Esophagus muscularis mucosa (tissue), 4 donors: ENCODE data around the gene MOCOS. TPM values are rescaled to one million over a fixed set of nuclear protein-coding genes. Genes with fewer than 3 reads are reported as not detected.

Source experiments
- DNase-seq: peaks from one replicate; pipeline ENCODE4 v3.0.0-alpha.2; 2017; ENCODE audit errors: extremely low spot score
- H3K27ac ChIP-seq, 4 donors: fragments of 200-600 bp; sonication (generic); replicated peaks in 1 of 4; 1 replicate in 3 of 4; 2 replicates in 1 of 4; pipeline ENCODE4 v1.5.1; 2016 to 2019; ENCODE audit warnings: mild to moderate bottlenecking in 1 of 4
- H3K27me3 ChIP-seq, 4 donors: fragments of 200-600 bp; sonication (generic); one replicate each; pipeline versions ENCODE4 v1.5.1 to v1.6.0; 2016 to 2019
- H3K36me3 ChIP-seq, 4 donors: fragments of 200-600 bp; sonication (generic); one replicate each; pipeline ENCODE4 v1.5.1; 2016 to 2019
- H3K4me1 ChIP-seq, 4 donors: fragments of 200-600 bp; sonication (generic); one replicate each; pipeline ENCODE4 v1.5.1; 2016 to 2019
- H3K4me3 ChIP-seq, 4 donors: fragments of 200-600 bp; sonication (generic); 1 replicate in 2 of 4; 2 replicates in 2 of 4; pipeline ENCODE4 v1.5.1; 2016 to 2019; ENCODE audit warnings: mild to moderate bottlenecking in 4 of 4, moderate library complexity in 1 of 4
- H3K9me3 ChIP-seq, 4 donors: fragments of 200-600 bp; sonication (generic); 1 replicate in 3 of 4; 2 replicates in 1 of 4; pipeline ENCODE4 v1.5.1; 2016 to 2019
- EP300 ChIP-seq: sonication (generic); formaldehyde crosslinking; IDR thresholded peaks from one replicate; pipeline ENCODE4 v1.6.1; 2017; ENCODE audit warnings: antibody characterized with exemption
- POLR2A ChIP-seq: fragments of 450-650 bp; IDR thresholded peaks from one replicate; pipeline ENCODE4 v1.6.1; 2017; ENCODE audit warnings: antibody characterized with exemption, moderate library complexity, mild to moderate bottlenecking, low read depth
- POLR2AphosphoS5 ChIP-seq, 2 donors: sonication (generic); formaldehyde crosslinking; IDR thresholded peaks; one replicate each; pipeline ENCODE4 v1.6.1; 2017; ENCODE audit warnings: antibody characterized with exemption in 2 of 2
- WGBS: methylation state at CpG from one replicate; pipeline ENCODE4 v1.1.5; 2018; 5-methylcytosine and 5-hydroxymethylcytosine counted together
- intact Hi-C: fragments of 100-400 bp; cut with DNase I; formaldehyde crosslinking; loops from one replicate; pipeline ENCODE4 v1.15.1; 2023
- total RNA-seq, 4 donors: library from RNA; depleted of rRNA; stranded (reverse); fragments of >200 nt; gene quantifications; one replicate each; pipeline versions ENCODE4 v1.1.0 to v1.2.1, GENCODE V29; 2016
- TF ChIP-seq, protein P1 (sequence below), 3 experiments: fragments of 200-600 bp in 2 of 3; fragments of 450-650 bp in 1 of 3; sonication (generic) in 2 of 3; IDR thresholded peaks; one replicate each; pipeline ENCODE4 v1.5.1; 2017 to 2019; ENCODE audit warnings: antibody characterized with exemption in 3 of 3, mild to moderate bottlenecking in 2 of 3, moderate library complexity in 1 of 3

Gene MOCOS
- total RNA-seq, 4 donors from 2014 or later: 0.98 to 1.7 (median 1.4) TPM

- peak; percentile 91 for DNase-seq
- H3K9me3 ChIP-seq: no peaks in the 10 kb centered on the region
- intact Hi-C loops: no loop called here
- H3K27ac ChIP-seq: peak overlapping the region in 3 of 4 donors; percentile 20 to 47 (median 43)
- no peaks in the 10 kb centered on the region for H3K27me3 ChIP-seq
- TF ChIP-seq, protein P1, sequence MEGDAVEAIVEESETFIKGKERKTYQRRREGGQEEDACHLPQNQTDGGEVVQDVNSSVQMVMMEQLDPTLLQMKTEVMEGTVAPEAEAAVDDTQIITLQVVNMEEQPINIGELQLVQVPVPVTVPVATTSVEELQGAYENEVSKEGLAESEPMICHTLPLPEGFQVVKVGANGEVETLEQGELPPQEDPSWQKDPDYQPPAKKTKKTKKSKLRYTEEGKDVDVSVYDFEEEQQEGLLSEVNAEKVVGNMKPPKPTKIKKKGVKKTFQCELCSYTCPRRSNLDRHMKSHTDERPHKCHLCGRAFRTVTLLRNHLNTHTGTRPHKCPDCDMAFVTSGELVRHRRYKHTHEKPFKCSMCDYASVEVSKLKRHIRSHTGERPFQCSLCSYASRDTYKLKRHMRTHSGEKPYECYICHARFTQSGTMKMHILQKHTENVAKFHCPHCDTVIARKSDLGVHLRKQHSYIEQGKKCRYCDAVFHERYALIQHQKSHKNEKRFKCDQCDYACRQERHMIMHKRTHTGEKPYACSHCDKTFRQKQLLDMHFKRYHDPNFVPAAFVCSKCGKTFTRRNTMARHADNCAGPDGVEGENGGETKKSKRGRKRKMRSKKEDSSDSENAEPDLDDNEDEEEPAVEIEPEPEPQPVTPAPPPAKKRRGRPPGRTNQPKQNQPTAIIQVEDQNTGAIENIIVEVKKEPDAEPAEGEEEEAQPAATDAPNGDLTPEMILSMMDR (IDR thresholded peaks at IDR 0.05): no peak
- TF ChIP-seq POLR2AphosphoS5 (IDR thresholded peaks at IDR 0.05) (no peak), EP300 (no peak), POLR2A (no peak)
- no peaks in the 10 kb centered on the region for H3K36me3 ChIP-seq
- peaks cover 8 to 23% (median 19%) of the 10 kb centered on the region in 4 donors for H3K4me1 ChIP-seq
- peak overlapping the region; percentile 67 to 80 (median 71) for H3K4me3 ChIP-seq
- 15% methylated on average over 33 of the region's 47 CpGs for WGBS
Measured at GRCh38 chr18:36186461-36187192, 670 bp upstream of the MOCOS start.

DNA sequence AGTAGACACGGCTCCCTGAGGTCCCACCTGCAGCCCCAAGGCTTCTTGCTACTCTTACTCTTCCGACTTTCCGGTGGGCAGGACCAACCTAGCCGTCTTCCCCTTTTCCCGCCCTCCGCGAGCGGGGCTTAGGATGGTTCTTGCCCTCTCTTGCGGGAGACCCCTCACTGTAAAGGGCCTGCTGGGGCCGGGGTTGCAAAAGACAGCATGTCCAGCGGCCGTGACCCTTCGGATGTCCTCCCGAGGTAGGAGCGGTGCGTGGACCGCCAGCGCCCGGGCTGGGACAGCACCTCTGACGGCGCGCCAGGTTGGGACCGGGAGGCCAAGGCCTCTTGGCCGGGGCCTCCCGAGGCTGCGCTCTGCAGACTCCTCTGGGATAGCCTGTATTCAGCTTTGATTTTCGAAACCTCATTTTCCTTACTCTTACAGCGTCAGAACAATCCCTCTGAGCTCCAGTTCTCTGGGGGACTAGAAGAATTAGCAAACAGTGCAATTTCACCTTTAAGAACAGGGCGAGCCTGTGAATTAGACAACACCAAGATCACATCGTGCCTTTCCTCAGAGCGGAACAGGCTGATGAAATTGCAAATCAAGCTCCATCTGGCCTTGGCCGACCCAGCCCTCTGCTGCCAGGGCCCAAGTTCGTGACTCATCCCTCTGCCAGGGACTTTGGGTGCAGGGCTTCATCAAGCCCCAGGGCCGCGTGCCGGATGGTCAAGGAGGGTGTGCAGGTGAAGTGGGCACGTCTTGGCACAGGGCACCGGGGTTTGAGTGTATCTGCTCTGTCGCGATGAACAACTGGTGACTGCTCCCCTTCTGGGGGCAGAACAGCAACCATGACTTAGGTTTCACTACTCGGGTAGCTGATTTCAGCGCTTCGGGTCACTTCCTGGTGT lies 777 bp downstream of the MOCOS start:
- WGBS: 52% methylated on average over 24 of the region's 43 CpGs
- peak overlapping the region; percentile 67 to 80 (median 71) for H3K4me3 ChIP-seq
- no peaks in the 10 kb centered on the region for H3K9me3 ChIP-seq
- intact Hi-C loops: no loop called here
- H3K36me3 ChIP-seq: no peaks in the 10 kb centered on the region
- peak; percentile 86 for DNase-seq
- TF ChIP-seq EP300 (no peak), POLR2A (no peak), POLR2AphosphoS5 (IDR thresholded peaks at IDR 0.05) (no peak)
- TF ChIP-seq, protein P1 (IDR thresholded peaks at IDR 0.05): no peak
- H3K27me3 ChIP-seq: no peaks in the 10 kb centered on the region
- H3K27ac ChIP-seq: peak overlapping the region; percentile 16 to 47 (median 32)
- peaks cover 8 to 23% (median 19%) of the 10 kb centered on the region in 4 donors for H3K4me1 ChIP-seq

DNA sequence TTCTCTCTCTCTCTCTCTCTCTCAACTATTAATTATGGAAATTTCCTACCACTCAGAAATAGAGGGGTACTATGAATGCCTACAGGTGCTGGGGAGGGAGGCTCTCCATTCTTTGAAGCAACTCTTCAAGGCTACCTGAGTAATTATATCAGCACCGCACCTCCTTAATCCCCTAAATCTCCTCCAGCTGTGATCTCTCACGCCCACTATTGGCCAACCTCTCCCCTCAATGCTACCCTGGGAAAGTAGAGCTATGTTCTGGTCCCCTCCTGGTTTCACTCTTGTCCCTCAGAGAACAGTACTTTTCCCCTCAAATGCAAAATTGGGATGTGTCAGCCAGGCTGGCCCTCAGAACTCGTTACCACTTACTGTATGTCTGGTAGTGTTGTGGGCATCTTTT lies 1.6 kb downstream of the MOCOS start:
- H3K9me3 ChIP-seq: no peaks in the 10 kb centered on the region
- peaks cover 8 to 23% (median 19%) of the 10 kb centered on the region in 4 donors for H3K4me1 ChIP-seq
- DNase-seq: no peak
- TF ChIP-seq POLR2A (no peak), POLR2AphosphoS5 (IDR thresholded peaks at IDR 0.05) (no peak), EP300 (no peak)
- TF ChIP-seq, protein P1 (IDR thresholded peaks at IDR 0.05): no peak
- WGBS: 90% methylated on average over 3 of the region's 3 CpGs
- no peak overlapping the region for H3K4me3 ChIP-seq
- intact Hi-C loops: no loop called here
- no peaks in the 10 kb centered on the region for H3K27me3 ChIP-seq
- no peaks in the 10 kb centered on the region for H3K36me3 ChIP-seq
- H3K27ac ChIP-seq: no peak overlapping the region

DNA sequence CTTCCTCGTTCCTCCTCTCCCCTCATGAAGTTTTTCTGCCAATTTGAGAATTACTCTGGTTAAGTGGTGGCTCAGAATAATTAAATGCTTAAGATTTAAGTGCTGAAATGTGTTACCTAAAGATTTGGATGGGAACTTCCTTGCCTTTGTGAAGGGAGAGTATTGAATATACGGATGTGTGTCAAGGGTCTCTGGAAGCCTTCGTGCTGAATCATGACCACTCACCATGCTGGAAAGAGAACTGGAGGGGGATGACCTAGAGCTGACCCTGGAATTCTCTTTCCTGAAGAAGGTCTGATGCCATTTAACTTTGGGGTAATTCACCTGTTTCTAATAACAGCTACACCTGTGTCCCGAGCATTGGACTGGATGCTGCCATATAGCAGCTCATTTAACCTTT lies 2.2 kb downstream of the MOCOS start:
- WGBS: 80% methylated on average over 4 of the region's 4 CpGs
- H3K4me1 ChIP-seq: peaks cover 8 to 23% (median 19%) of the 10 kb centered on the region in 4 donors
- H3K36me3 ChIP-seq: no peaks in the 10 kb centered on the region
- no peak for DNase-seq
- no peaks in the 10 kb centered on the region for H3K27me3 ChIP-seq
- TF ChIP-seq EP300 (no peak), POLR2A (no peak), POLR2AphosphoS5 (IDR thresholded peaks at IDR 0.05) (no peak)
- TF ChIP-seq, protein P1 (IDR thresholded peaks at IDR 0.05): no peak
- intact Hi-C loops: no loop called here
- no peak overlapping the region for H3K4me3 ChIP-seq
- H3K9me3 ChIP-seq: no peaks in the 10 kb centered on the region
- no peak overlapping the region for H3K27ac ChIP-seq
